ENCODE data around the gene BTG2.
"Not testable (repeated sequence)": the region's sequence is repeated elsewhere in the genome, so short reads cannot be mapped to it uniquely, and the experiment has no call there.

The BTG2 gene

GRCh38 chr1:203308923-203309331, 3.6 kb downstream of the BTG2 start:
- H3K4me3 ChIP-seq (ENCODE audit: low read length), result no peak overlapping the region
- H3K27me3 ChIP-seq (replicated peaks; ENCODE audit: insufficient read depth, low read length), result no peaks in the 10 kb centered on the region
- no peak for DNase-seq
- peaks cover 82% of the 10 kb centered on the region for H3F3A ChIP-seq (ENCODE audit: insufficient read depth, low read length)
- peak overlapping the region; percentile 95; the same call in 1 of the 2 replicates for H3K4me2 ChIP-seq (ENCODE audit: low read depth, low read length)
- peak overlapping the region; percentile 83; the same call in 1 of the 2 replicates for H3K27ac ChIP-seq (ENCODE audit: low read length)
- TF ChIP-seq EZH2phosphoT487 (IDR thresholded peaks at IDR 0.05; ENCODE audit: low read length), result no peak
- TF ChIP-seq, protein P1, sequence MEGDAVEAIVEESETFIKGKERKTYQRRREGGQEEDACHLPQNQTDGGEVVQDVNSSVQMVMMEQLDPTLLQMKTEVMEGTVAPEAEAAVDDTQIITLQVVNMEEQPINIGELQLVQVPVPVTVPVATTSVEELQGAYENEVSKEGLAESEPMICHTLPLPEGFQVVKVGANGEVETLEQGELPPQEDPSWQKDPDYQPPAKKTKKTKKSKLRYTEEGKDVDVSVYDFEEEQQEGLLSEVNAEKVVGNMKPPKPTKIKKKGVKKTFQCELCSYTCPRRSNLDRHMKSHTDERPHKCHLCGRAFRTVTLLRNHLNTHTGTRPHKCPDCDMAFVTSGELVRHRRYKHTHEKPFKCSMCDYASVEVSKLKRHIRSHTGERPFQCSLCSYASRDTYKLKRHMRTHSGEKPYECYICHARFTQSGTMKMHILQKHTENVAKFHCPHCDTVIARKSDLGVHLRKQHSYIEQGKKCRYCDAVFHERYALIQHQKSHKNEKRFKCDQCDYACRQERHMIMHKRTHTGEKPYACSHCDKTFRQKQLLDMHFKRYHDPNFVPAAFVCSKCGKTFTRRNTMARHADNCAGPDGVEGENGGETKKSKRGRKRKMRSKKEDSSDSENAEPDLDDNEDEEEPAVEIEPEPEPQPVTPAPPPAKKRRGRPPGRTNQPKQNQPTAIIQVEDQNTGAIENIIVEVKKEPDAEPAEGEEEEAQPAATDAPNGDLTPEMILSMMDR (IDR thresholded peaks at IDR 0.05; ENCODE audit: low read length), result no peak
- TF ChIP-seq EZH2 (optimal IDR thresholded peaks at IDR 0.05; ENCODE audit: low read depth, low read length), result no peak
- peaks cover 26% of the 10 kb centered on the region for H3K36me3 ChIP-seq (replicated peaks; ENCODE audit: insufficient read depth, low read length)
- peaks cover 28% of the 10 kb centered on the region for H3K4me1 ChIP-seq (ENCODE audit: low read length)
- H3K9ac ChIP-seq (ENCODE audit: low read length), result peak overlapping the region; percentile 93; the same call in 1 of the 2 replicates
- no peaks in the 10 kb centered on the region for H3K9me2 ChIP-seq (replicated peaks; ENCODE audit: insufficient read depth, low read length)
- peaks cover 44% of the 10 kb centered on the region for H4K20me1 ChIP-seq (ENCODE audit: insufficient read depth, low read length)
- H2AFZ ChIP-seq (ENCODE audit: low read length), result no peak overlapping the region
- no peaks in the 10 kb centered on the region for H3K9me3 ChIP-seq (replicated peaks; ENCODE audit: insufficient read depth, low read length)
- H3K79me2 ChIP-seq (ENCODE audit: low read length), result peaks cover 58% of the 10 kb centered on the region

DNA sequence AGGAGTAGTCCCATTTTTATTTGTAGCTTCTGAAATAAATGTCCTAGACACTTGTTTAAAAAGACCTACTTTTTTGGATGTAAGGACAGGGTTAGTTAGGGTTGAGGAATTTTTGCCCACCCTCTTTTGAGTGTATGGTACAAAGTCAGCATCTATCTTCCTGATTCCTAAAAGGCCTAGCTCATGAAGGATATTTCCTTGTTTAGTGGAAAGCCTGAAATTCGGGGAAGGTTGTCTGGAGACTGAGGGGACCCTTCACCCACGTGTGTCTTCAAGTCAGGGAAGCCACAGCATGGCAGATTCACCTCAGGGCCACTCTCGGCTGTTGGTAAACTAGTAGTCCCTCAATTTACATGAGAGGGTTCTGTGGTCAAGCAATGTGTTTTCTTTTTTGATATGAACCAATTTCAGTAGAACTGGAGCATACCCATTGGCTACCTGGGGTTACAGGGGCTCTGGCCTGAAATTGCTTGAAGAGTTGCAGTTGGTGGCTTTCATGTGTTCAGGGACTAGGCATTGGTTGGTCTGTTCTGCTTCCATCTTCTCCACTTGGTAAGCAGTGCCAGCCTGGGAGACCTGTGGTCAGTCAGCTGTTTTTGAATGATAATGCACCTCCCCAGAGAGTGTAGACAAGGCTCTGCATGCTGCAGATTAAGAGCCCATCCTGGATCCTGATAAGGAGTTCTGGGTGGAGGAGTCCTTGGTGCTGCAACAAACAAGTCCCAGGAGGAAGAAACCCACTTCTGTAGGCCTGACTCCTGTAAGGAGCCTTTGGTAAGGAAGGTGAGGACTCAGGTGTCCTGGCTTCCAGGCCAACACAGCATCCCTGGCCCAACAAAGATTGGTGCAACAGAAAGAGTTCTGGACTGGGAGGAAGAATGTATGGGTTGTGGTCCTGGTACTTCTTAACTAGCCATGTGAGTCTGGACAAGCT, 6.3 kb downstream of the BTG2 start:
- Histone ChIP-seq H3F3A (ENCODE audit: insufficient read depth, low read length) (peaks cover 65% of the 10 kb centered on the region), H3K79me2 (ENCODE audit: low read length) (peaks cover 33% of the 10 kb centered on the region), H3K4me1 (ENCODE audit: low read length) (peaks cover 19% of the 10 kb centered on the region), H3K9me3 (replicated peaks; ENCODE audit: insufficient read depth, low read length) (no peaks in the 10 kb centered on the region), H3K4me3 (ENCODE audit: low read length) (no peak overlapping the region), H2AFZ (ENCODE audit: low read length) (no peak overlapping the region), H3K9ac (ENCODE audit: low read length) (0 out of 2 replicates have a peak overlapping the region, but pooled peaks have one; percentile 4), H3K4me2 (ENCODE audit: low read depth, low read length) (no peak overlapping the region), H3K27me3 (replicated peaks; ENCODE audit: insufficient read depth, low read length) (no peaks in the 10 kb centered on the region), H4K20me1 (ENCODE audit: insufficient read depth, low read length) (peaks cover 33% of the 10 kb centered on the region), H3K27ac (ENCODE audit: low read length) (peak overlapping the region; percentile 38; the same call in 1 of the 2 replicates), H3K9me2 (replicated peaks; ENCODE audit: insufficient read depth, low read length) (no peaks in the 10 kb centered on the region), H3K36me3 (replicated peaks; ENCODE audit: insufficient read depth, low read length) (peaks cover 16% of the 10 kb centered on the region)
- no peak for DNase-seq
- no peak for TF ChIP-seq EZH2 (optimal IDR thresholded peaks at IDR 0.05; ENCODE audit: low read depth, low read length)
- TF ChIP-seq, protein P1 (IDR thresholded peaks at IDR 0.05; ENCODE audit: low read length), result no peak
- TF ChIP-seq EZH2phosphoT487 (IDR thresholded peaks at IDR 0.05; ENCODE audit: low read length), result no peak

- not testable (repeated sequence) for H3K9me2 ChIP-seq (replicated peaks; ENCODE audit: insufficient read depth, low read length); DNase-seq; H3K9me3 ChIP-seq (replicated peaks; ENCODE audit: insufficient read depth, low read length); H3K36me3 ChIP-seq (replicated peaks; ENCODE audit: insufficient read depth, low read length); H3K9ac ChIP-seq (ENCODE audit: low read length); H2AFZ ChIP-seq (ENCODE audit: low read length); H3K4me2 ChIP-seq (ENCODE audit: low read depth, low read length); H3K4me1 ChIP-seq (ENCODE audit: low read length); H3K27ac ChIP-seq (ENCODE audit: low read length); H4K20me1 ChIP-seq (ENCODE audit: insufficient read depth, low read length); H3K27me3 ChIP-seq (replicated peaks; ENCODE audit: insufficient read depth, low read length); H3K4me3 ChIP-seq (ENCODE audit: low read length)
- peaks cover 47% of the 10 kb centered on the region for H3F3A ChIP-seq (ENCODE audit: insufficient read depth, low read length)
- peaks cover 13% of the 10 kb centered on the region for H3K79me2 ChIP-seq (ENCODE audit: low read length)
Measured at GRCh38 chr1:203314025-203314759, 8.9 kb downstream of the BTG2 start.
